K562 (cell line): ENCODE data around the gene CWC22. TPM values are rescaled to one million over a fixed set of nuclear protein-coding genes. Genes with fewer than 3 reads are reported as not detected.
A peak's percentile ranks its signal among the peaks of the same experiment; 100 is the strongest.

Experiments
- AFF1 ChIP-seq, 2 experiments: fragments of 450-650 bp; IDR thresholded peaks; 2 replicates each; pipeline ENCODE4 v1.6.1; 2018; ENCODE audit warnings: mild to moderate bottlenecking in 2 of 2, low read depth in 1 of 2; ENCODE audit not compliant: partially characterized antibody in 2 of 2
- DLX4 ChIP-seq: fragments of 250-450 bp; sonication (Bioruptor Pico); IDR thresholded peaks from 2 replicates; pipeline ENCODE4 v1.6.1; 2021; ENCODE audit warnings: mild to moderate bottlenecking
- E2F8 ChIP-seq: fragments of 450-650 bp; IDR thresholded peaks from 2 replicates; pipeline ENCODE4 v1.7.1; 2018; ENCODE audit warnings: mild to moderate bottlenecking, low read depth; ENCODE audit not compliant: partially characterized antibody
- ERF ChIP-seq: fragments of 450-650 bp; formaldehyde crosslinking; IDR thresholded peaks from 2 replicates; pipeline ENCODE4 v1.4.0; 2020; ENCODE audit warnings: mild to moderate bottlenecking, mixed read lengths
- IRF1 ChIP-seq: sonication (generic); formaldehyde crosslinking; IDR thresholded peaks from 2 replicates; pipeline ENCODE4 v1.8.0; 2022; ENCODE audit warnings: missing genetic modification reagents, mild to moderate bottlenecking, borderline replicate concordance
- KAT7 ChIP-seq: sonication (generic); formaldehyde crosslinking; IDR thresholded peaks from 2 replicates; pipeline ENCODE4 v1.8.0; 2022; ENCODE audit warnings: missing genetic modification reagents, mild to moderate bottlenecking, borderline replicate concordance
- SMARCC2 ChIP-seq: fragments of 450-650 bp; IDR thresholded peaks from 2 replicates; pipeline ENCODE4 v1.6.1; 2017; ENCODE audit warnings: antibody characterized with exemption, moderate library complexity, mild to moderate bottlenecking, low read depth
- ZBTB11 ChIP-seq, 3 experiments: fragments of 200-800 bp in 1 of 3; fragments of 250-450 bp in 1 of 3; fragments of 450-650 bp in 1 of 3; sonication (Bioruptor Pico) in 1 of 3; sonication (Bioruptor generic) in 1 of 3; formaldehyde crosslinking in 1 of 3; IDR thresholded peaks; 2 replicates each; pipeline versions ENCODE4 v1.6.1 to v1.8.0; 2016 to 2022; ENCODE audit warnings: mild to moderate bottlenecking in 2 of 3, missing genetic modification characterization in 2 of 3, missing compliant biosample characterization in 1 of 3, moderate library complexity in 1 of 3
- ZBTB34 ChIP-seq: fragments of 250-450 bp; sonication (Bioruptor Pico); IDR thresholded peaks from 2 replicates; pipeline ENCODE4 v1.8.0; 2021; ENCODE audit warnings: mild to moderate bottlenecking, moderate library complexity
- ZNF165 ChIP-seq: fragments of 250-450 bp; sonication (Bioruptor Pico); IDR thresholded peaks from 2 replicates; pipeline ENCODE4 v1.4.0; 2020; ENCODE audit warnings: borderline replicate concordance
- ZNF316 ChIP-seq: fragments of 450-650 bp; IDR thresholded peaks from 2 replicates; pipeline ENCODE4 v1.6.1; 2016
- polyA plus RNA-seq, 8 experiments: library from polyadenylated mRNA; depleted of rRNA in 4 of 8; stranded (reverse) in 5 of 8; unstranded in 3 of 8; fragments of >200 nt; fragmentation: Nextera tagmentation in 2 of 8; fragmentation: Illumina TruSeq in 1 of 8; extraction: Ambion mirVana in 2 of 8; extraction: Trizol in 1 of 8; gene quantifications; 2 replicates each; pipeline versions ENCODE4 v1.2.1 to v1.2.3, GENCODE V29; 2011 to 2014; ENCODE audit warnings: inconsistent platforms in 1 of 8, missing spikeins in 1 of 8
- total RNA-seq, 7 experiments: library from RNA; depleted of rRNA in 6 of 7; stranded (reverse); fragments of >200 nt in 6 of 7; fragmentation: Illumina TruSeq in 2 of 7; extraction: Trizol in 2 of 7; gene quantifications; 2 replicates each; pipeline versions ENCODE4 v1.2.1 to v1.2.3, GENCODE V29; 2011 to 2021; ENCODE audit warnings: low replicate concordance in 1 of 7

The CWC22 gene
- total and polyA plus RNA-seq, 9 of the 15 experiments (the other 6 are each of a cell fraction or from before 2014, with no cell fraction given), result 14.5 to 54.2 (median 36.7) TPM

- TF ChIP-seq E2F8 (no peak), KAT7 (CRISPR knock-in tag) (peak; percentile 76; the same call in 1 of the 2 replicates), ZNF165 (CRISPR knock-in tag) (no peak), IRF1 (CRISPR knock-in tag) (no peak), DLX4 (CRISPR knock-in tag) (no peak), ZBTB11 (CRISPR knock-in tag; IDR thresholded peaks at IDR 0.05) (peak in 1 of 3 experiments; percentile 74; a peak in 2 of 6 replicates), ZNF316 (0 out of 2 replicates have a peak, but pooled peaks have one; percentile 11), ERF (peak; percentile 88; the same call in 1 of the 2 replicates), AFF1 (IDR thresholded peaks at IDR 0.05; ENCODE audit: low read depth in 1 of 2, partially characterized antibody in 2 of 2) (peak; percentile 76 to 96), SMARCC2 (no peak), ZBTB34 (CRISPR knock-in tag) (no peak)
These were observed at the start of gene CWC22 (continued) for GRCh38 chr2:180006781-180007579.
